Mucosa of rectum (tissue), 2 donors: ENCODE measurements around the gene MMP14.
"Not testable (repeated sequence)": the region's sequence is repeated elsewhere in the genome, so short reads cannot be mapped to it uniquely, and the experiment has no call there.

Source experiments
- H3K27ac ChIP-seq, 2 donors: one replicate each; pipeline ENCODE4 v1.7.0; 2013; ENCODE audit warnings: inconsistent platforms in 2 of 2, low read depth in 2 of 2, low read length in 2 of 2
- H3K27me3 ChIP-seq, 2 donors: one replicate each; pipeline ENCODE4 v1.7.0; 2013; ENCODE audit warnings: low read length in 2 of 2; ENCODE audit not compliant: control insufficient read depth in 2 of 2, insufficient read depth in 2 of 2
- H3K36me3 ChIP-seq, 2 donors: one replicate each; pipeline ENCODE4 v1.7.0; 2013; ENCODE audit warnings: low read length in 2 of 2; ENCODE audit not compliant: control insufficient read depth in 2 of 2, insufficient read depth in 2 of 2
- H3K4me1 ChIP-seq, 2 donors: one replicate each; pipeline ENCODE4 v1.7.0; 2013; ENCODE audit warnings: low read length in 2 of 2, mild to moderate bottlenecking in 1 of 2; ENCODE audit not compliant: control insufficient read depth in 2 of 2, insufficient read depth in 2 of 2
- H3K4me3 ChIP-seq, 2 donors: one replicate each; pipeline ENCODE4 v1.7.0; 2013; ENCODE audit warnings: low read length in 2 of 2
- H3K9ac ChIP-seq, 2 donors: one replicate each; pipeline ENCODE4 v1.7.0; 2013; ENCODE audit warnings: low read length in 2 of 2, low read depth in 1 of 2, mild to moderate bottlenecking in 1 of 2
- H3K9me3 ChIP-seq, 2 donors: one replicate each; pipeline ENCODE4 v1.7.0; 2013; ENCODE audit warnings: low read length in 2 of 2; ENCODE audit not compliant: control insufficient read depth in 2 of 2
- donor health status: healthy.
- donor health status: Normal muscosa, but diverticular disease.

The MMP14 gene

GRCh38 chr14:22829076-22829660 is 7.2 kb upstream of the MMP14 start:
- Histone ChIP-seq H3K4me3 (peak overlapping the region; percentile 94 to 95), H3K4me1 (peaks cover 6 to 12% of the 10 kb centered on the region in 2 donors), H3K27ac (peak overlapping the region; percentile 61 to 77), H3K9ac (peak overlapping the region; percentile 84 to 87)
- H3K27me3 ChIP-seq, H3K9me3 ChIP-seq, H3K36me3 ChIP-seq: not testable (repeated sequence)

GRCh38 chr14:22829661-22830442 is 6.5 kb upstream of the MMP14 start, which contains the start of gene MRPL52:
Gene MRPL52 (plus strand): TSS chr14:22829887. CDS start chr14:22829913, 26 bp downstream.
- H3K27ac ChIP-seq = peak within 1 kb of the TSS; percentile 61 to 77
- no peaks in the 10 kb centered on the region for H3K9me3 ChIP-seq
- peaks cover 6 to 12% of the 10 kb centered on the region in 2 donors for H3K4me1 ChIP-seq
- no peaks in the 10 kb centered on the region for H3K27me3 ChIP-seq
- H3K9ac ChIP-seq = peak within 1 kb of the TSS; percentile 84 to 87
- peak within 1 kb of the TSS; percentile 94 to 95 for H3K4me3 ChIP-seq
- H3K36me3 ChIP-seq = peaks cover 10 to 14% of the 10 kb centered on the region in 2 donors

GRCh38 chr14:22830443-22831010 is 5.9 kb upstream of the MMP14 start:
- Histone ChIP-seq H3K9me3 (no peaks in the 10 kb centered on the region), H3K4me1 (peaks cover 6 to 12% of the 10 kb centered on the region in 2 donors), H3K4me3 (peak overlapping the region; percentile 94 to 95), H3K27ac (peak overlapping the region in 1 of 2 donors; percentile 77), H3K36me3 (peaks cover 10 to 15% of the 10 kb centered on the region in 2 donors), H3K9ac (peak overlapping the region; percentile 84 to 87), H3K27me3 (no peaks in the 10 kb centered on the region)

GRCh38 chr14:22835505-22835904 is 880 bp upstream of the MMP14 start:
- Histone ChIP-seq H3K4me1 (peaks cover 13 to 19% of the 10 kb centered on the region in 2 donors), H3K4me3 (no peak overlapping the region), H3K9ac (peak overlapping the region in 1 of 2 donors; percentile 96), H3K27ac (no peak overlapping the region), H3K36me3 (peaks cover 10 to 15% of the 10 kb centered on the region in 2 donors), H3K9me3 (no peaks in the 10 kb centered on the region), H3K27me3 (no peaks in the 10 kb centered on the region)

GRCh38 chr14:22837114-22837749 is 847 bp downstream of the MMP14 start:
- H3K9me3 ChIP-seq = no peaks in the 10 kb centered on the region
- peak overlapping the region; percentile 90 to 96 for H3K4me3 ChIP-seq
- peak overlapping the region; percentile 85 to 88 for H3K27ac ChIP-seq
- no peaks in the 10 kb centered on the region for H3K27me3 ChIP-seq
- H3K4me1 ChIP-seq = peaks cover 10 to 17% of the 10 kb centered on the region in 2 donors
- peaks cover 20 to 28% of the 10 kb centered on the region in 2 donors for H3K36me3 ChIP-seq
- peak overlapping the region; percentile 84 to 96 for H3K9ac ChIP-seq

- Histone ChIP-seq H3K27ac (peak overlapping the region; percentile 85 to 88), H3K9me3 (no peaks in the 10 kb centered on the region), H3K4me3 (peak overlapping the region; percentile 90 to 96), H3K4me1 (peaks cover 10 to 17% of the 10 kb centered on the region in 2 donors), H3K27me3 (no peaks in the 10 kb centered on the region), H3K36me3 (peaks cover 25 to 34% of the 10 kb centered on the region in 2 donors), H3K9ac (peak overlapping the region; percentile 84 to 96)
Measured at GRCh38 chr14:22837750-22838538, 1.6 kb downstream of the MMP14 start.

- peak overlapping the region; percentile 90 to 96 for H3K4me3 ChIP-seq
- H3K27me3 ChIP-seq = no peaks in the 10 kb centered on the region
- peak overlapping the region; percentile 85 to 88 for H3K27ac ChIP-seq
- no peaks in the 10 kb centered on the region for H3K9me3 ChIP-seq
- peaks cover 10 to 17% of the 10 kb centered on the region in 2 donors for H3K4me1 ChIP-seq
- H3K9ac ChIP-seq = peak overlapping the region; percentile 84 to 96
- peaks cover 29 to 38% of the 10 kb centered on the region in 2 donors for H3K36me3 ChIP-seq
Measured at GRCh38 chr14:22838631-22839041, 2.3 kb downstream of the MMP14 start.

GRCh38 chr14:22839159-22839779 is 2.9 kb downstream of the MMP14 start:
- no peaks in the 10 kb centered on the region for H3K27me3 ChIP-seq
- peak overlapping the region in 1 of 2 donors; percentile 88 for H3K27ac ChIP-seq
- peak overlapping the region; percentile 28 to 90 for H3K4me3 ChIP-seq
- H3K4me1 ChIP-seq = peaks cover 10 to 17% of the 10 kb centered on the region in 2 donors
- peaks cover 26 to 36% of the 10 kb centered on the region in 2 donors for H3K36me3 ChIP-seq
- H3K9me3 ChIP-seq = no peaks in the 10 kb centered on the region
- H3K9ac ChIP-seq = peak overlapping the region in 1 of 2 donors; percentile 96

- no peak overlapping the region for H3K4me3 ChIP-seq
- H3K9me3 ChIP-seq = no peaks in the 10 kb centered on the region
- H3K4me1 ChIP-seq = peaks cover 9 to 17% of the 10 kb centered on the region in 2 donors
- no peak overlapping the region for H3K27ac ChIP-seq
- H3K36me3 ChIP-seq = peaks cover 43 to 45% of the 10 kb centered on the region in 2 donors
- H3K9ac ChIP-seq = no peak overlapping the region
- H3K27me3 ChIP-seq = no peaks in the 10 kb centered on the region
Measured at GRCh38 chr14:22841311-22841710, 4.9 kb downstream of the MMP14 start.
